ENCODE data around the gene IL18RAP.

IL18RAP gene

GRCh38 chr2:102434655-102435381, 11.9 kb downstream of the IL18RAP start:
- Histone ChIP-seq H3K9me3 (ENCODE audit: insufficient read depth, low read length) (no peaks in the 10 kb centered on the region), H4K20me1 (ENCODE audit: low read depth, low read length) (no peaks in the 10 kb centered on the region), H3K27me3 (ENCODE audit: low read length) (no peaks in the 10 kb centered on the region), H2AFZ (ENCODE audit: low read depth, low read length, severe bottlenecking) (no peak overlapping the region), H3K36me3 (ENCODE audit: low read length) (no peaks in the 10 kb centered on the region), H3K79me2 (ENCODE audit: insufficient read depth, low read length) (no peaks in the 10 kb centered on the region), H3K27ac (ENCODE audit: low read depth, low read length) (no peak overlapping the region), H3K9me2 (replicated peaks; ENCODE audit: insufficient read depth, low read length) (no peaks in the 10 kb centered on the region), H3K4me2 (ENCODE audit: low read depth, low read length, poor library complexity, severe bottlenecking) (no peak overlapping the region), H3K4me3 (ENCODE audit: insufficient read depth, low read length, poor library complexity, severe bottlenecking) (no peak overlapping the region), H3K9ac (ENCODE audit: low read length) (no peak overlapping the region), H3F3A (ENCODE audit: insufficient read depth) (no peaks in the 10 kb centered on the region)
- TF ChIP-seq EZH2phosphoT487 (conservative IDR thresholded peaks at IDR 0.05; ENCODE audit: low read length) = no peak
- TF ChIP-seq CTCF (IDR thresholded peaks at IDR 0.05; ENCODE audit: insufficient read depth, low read length, poor library complexity, severe bottlenecking) = no peak

GRCh38 chr2:102435741-102436140, 12.8 kb downstream of the IL18RAP start:
- Histone ChIP-seq H3K9ac (ENCODE audit: low read length) (no peak overlapping the region), H3K27ac (ENCODE audit: low read depth, low read length) (no peak overlapping the region)

GRCh38 chr2:102436323-102436722, 13.4 kb downstream of the IL18RAP start:
- no peaks in the 10 kb centered on the region for H3K9me3 ChIP-seq (ENCODE audit: insufficient read depth, low read length)
- no peak overlapping the region for H2AFZ ChIP-seq (ENCODE audit: low read depth, low read length, severe bottlenecking)
- no peaks in the 10 kb centered on the region for H3K9me2 ChIP-seq (replicated peaks; ENCODE audit: insufficient read depth, low read length)
- H3K36me3 ChIP-seq (ENCODE audit: low read length) = no peaks in the 10 kb centered on the region
- TF ChIP-seq EZH2phosphoT487 (conservative IDR thresholded peaks at IDR 0.05; ENCODE audit: low read length) (no peak), CTCF (IDR thresholded peaks at IDR 0.05; ENCODE audit: insufficient read depth, low read length, poor library complexity, severe bottlenecking) (no peak)
- no peak overlapping the region for H3K27ac ChIP-seq (ENCODE audit: low read depth, low read length)
- H3K4me2 ChIP-seq (ENCODE audit: low read depth, low read length, poor library complexity, severe bottlenecking) = no peak overlapping the region
- H3K79me2 ChIP-seq (ENCODE audit: insufficient read depth, low read length) = no peaks in the 10 kb centered on the region
- no peaks in the 10 kb centered on the region for H3K27me3 ChIP-seq (ENCODE audit: low read length)
- no peak overlapping the region for H3K4me3 ChIP-seq (ENCODE audit: insufficient read depth, low read length, poor library complexity, severe bottlenecking)
- no peaks in the 10 kb centered on the region for H3F3A ChIP-seq (ENCODE audit: insufficient read depth)
- no peak overlapping the region for H3K9ac ChIP-seq (ENCODE audit: low read length)
- H4K20me1 ChIP-seq (ENCODE audit: low read depth, low read length) = no peaks in the 10 kb centered on the region

More at GRCh38 chr2:102435741-102436140, 12.8 kb downstream of the IL18RAP start:
- Histone ChIP-seq H3K4me2 (ENCODE audit: low read depth, low read length, poor library complexity, severe bottlenecking) (no peak overlapping the region), H3F3A (ENCODE audit: insufficient read depth) (no peaks in the 10 kb centered on the region), H3K27me3 (ENCODE audit: low read length) (no peaks in the 10 kb centered on the region), H3K9me3 (ENCODE audit: insufficient read depth, low read length) (no peaks in the 10 kb centered on the region), H3K36me3 (ENCODE audit: low read length) (no peaks in the 10 kb centered on the region), H2AFZ (ENCODE audit: low read depth, low read length, severe bottlenecking) (no peak overlapping the region), H3K9me2 (replicated peaks; ENCODE audit: insufficient read depth, low read length) (no peaks in the 10 kb centered on the region), H3K79me2 (ENCODE audit: insufficient read depth, low read length) (no peaks in the 10 kb centered on the region), H3K4me3 (ENCODE audit: insufficient read depth, low read length, poor library complexity, severe bottlenecking) (no peak overlapping the region), H4K20me1 (ENCODE audit: low read depth, low read length) (no peaks in the 10 kb centered on the region)
- TF ChIP-seq EZH2phosphoT487 (conservative IDR thresholded peaks at IDR 0.05; ENCODE audit: low read length) (no peak), CTCF (IDR thresholded peaks at IDR 0.05; ENCODE audit: insufficient read depth, low read length, poor library complexity, severe bottlenecking) (no peak)

Data from SU-DHL-6 (cell line).